Neuronal stem cell (in vitro differentiated cells): ENCODE results near the gene HOXA3.
A peak's percentile ranks its signal among the peaks of the same experiment; 100 is the strongest.

Experiments used
- DNase-seq: peaks from one replicate; pipeline ENCODE4 v3.0.0-alpha.2; 2013; ENCODE audit warnings: low spot score
- H2AFZ ChIP-seq: one replicate; pipeline ENCODE4 v1.6.1; 2013; ENCODE audit warnings: mild to moderate bottlenecking, low read length, inconsistent platforms
- H2AK5ac ChIP-seq: 2 replicates; pipeline ENCODE4 v1.6.1; 2013; ENCODE audit warnings: low read depth, mild to moderate bottlenecking, inconsistent platforms, low read length, moderate library complexity, mixed read lengths
- H2BK120ac ChIP-seq: 2 replicates; pipeline ENCODE4 v1.6.1; 2013; ENCODE audit warnings: low read depth, mild to moderate bottlenecking, inconsistent platforms, low read length, moderate library complexity, mixed read lengths
- H2BK12ac ChIP-seq: one replicate; pipeline ENCODE4 v1.6.1; 2013; ENCODE audit warnings: low read length, inconsistent platforms
- H2BK15ac ChIP-seq: 2 replicates; pipeline ENCODE4 v1.6.1; 2013; ENCODE audit warnings: mild to moderate bottlenecking, low read length, inconsistent platforms, mixed read lengths
- H2BK5ac ChIP-seq: one replicate; pipeline ENCODE4 v1.6.1; 2013; ENCODE audit warnings: inconsistent platforms, mild to moderate bottlenecking, low read length, moderate library complexity
- H3K14ac ChIP-seq: one replicate; pipeline ENCODE4 v1.6.1; 2013; ENCODE audit warnings: low read length, inconsistent platforms
- H3K18ac ChIP-seq: 2 replicates; pipeline ENCODE4 v1.6.1; 2013; ENCODE audit warnings: low read length, inconsistent platforms
- H3K23ac ChIP-seq: 2 replicates; pipeline ENCODE4 v1.6.1; 2013; ENCODE audit warnings: low read depth, mild to moderate bottlenecking, mixed read lengths, low read length, inconsistent platforms; ENCODE audit not compliant: poor library complexity
- H3K27ac ChIP-seq: replicated peaks from 3 replicates; pipeline ENCODE4 v1.5.1; 2013; ENCODE audit warnings: low read length, inconsistent platforms
- H3K27me3 ChIP-seq, 3 experiments: 2 replicates each; pipeline ENCODE4 v1.6.1; 2013; ENCODE audit warnings: low read length in 3 of 3, mild to moderate bottlenecking in 2 of 3, inconsistent platforms in 1 of 3, low read depth in 1 of 3, mixed read lengths in 1 of 3, moderate library complexity in 1 of 3; ENCODE audit not compliant: control insufficient read depth in 3 of 3, insufficient read depth in 3 of 3
- H3K36me3 ChIP-seq, 2 donors: replicated peaks in 1 of 2; 2 replicates each; pipeline ENCODE4 v1.6.1; 2013; ENCODE audit warnings: low read length in 2 of 2; ENCODE audit not compliant: control insufficient read depth in 2 of 2, insufficient read depth in 2 of 2
- H3K4ac ChIP-seq: 2 replicates; pipeline ENCODE4 v1.6.1; 2013; ENCODE audit warnings: inconsistent platforms, mild to moderate bottlenecking, low read length, moderate library complexity
- H3K4me1 ChIP-seq, 2 donors: 1 replicate in 1 of 2; 2 replicates in 1 of 2; pipeline ENCODE4 v1.6.1; 2013; ENCODE audit warnings: low read length in 2 of 2, low read depth in 1 of 2; ENCODE audit not compliant: control insufficient read depth in 2 of 2, insufficient read depth in 1 of 2
- H3K4me2 ChIP-seq: one replicate; pipeline ENCODE4 v1.6.1; 2013; ENCODE audit warnings: mild to moderate bottlenecking, low read length, inconsistent platforms; ENCODE audit not compliant: insufficient read depth, poor library complexity, severe bottlenecking
- H3K4me3 ChIP-seq, 2 donors: 2 replicates each; pipeline ENCODE4 v1.5.1; 2013; ENCODE audit warnings: low read length in 2 of 2, mild to moderate bottlenecking in 2 of 2, inconsistent platforms in 1 of 2, moderate library complexity in 1 of 2
- H3K79me1 ChIP-seq: one replicate; pipeline ENCODE4 v1.6.1; 2013; ENCODE audit warnings: low read depth, mild to moderate bottlenecking, inconsistent platforms, low read length, moderate library complexity
- H3K9ac ChIP-seq: one replicate; pipeline ENCODE4 v1.6.1; 2013; ENCODE audit warnings: mild to moderate bottlenecking, low read depth, low read length, inconsistent platforms; ENCODE audit not compliant: poor library complexity
- H3K9me3 ChIP-seq, 2 donors: replicated peaks in 1 of 2; 2 replicates each; pipeline versions ENCODE3 to v1.6.1; 2013; ENCODE audit warnings: low read length in 2 of 2, mild to moderate bottlenecking in 2 of 2, inconsistent platforms in 1 of 2, low read depth in 1 of 2, mixed read lengths in 1 of 2, moderate library complexity in 1 of 2; ENCODE audit not compliant: control insufficient read depth in 2 of 2, insufficient read depth in 1 of 2
- H4K8ac ChIP-seq: one replicate; pipeline ENCODE4 v1.6.1; 2013; ENCODE audit warnings: low read depth, mild to moderate bottlenecking, inconsistent platforms, low read length, moderate library complexity
- H4K91ac ChIP-seq: one replicate; pipeline ENCODE4 v1.6.1; 2013; ENCODE audit warnings: low read length, low read depth, mild to moderate bottlenecking, inconsistent platforms; ENCODE audit not compliant: poor library complexity
- WGBS, 2 donors: extraction: QIAGEN DNeasy Blood & Tissue Kit; methylation state at CpG; one replicate each; pipeline ENCODE4 v1.1.7; 2013; ENCODE audit warnings: missing lambda C conversion rate in 2 of 2, mixed read lengths in 1 of 2; ENCODE audit not compliant: insufficient read length in 2 of 2, insufficient replicate concordance in 1 of 2; ENCODE audit errors: extremely low coverage in 2 of 2; 5-methylcytosine and 5-hydroxymethylcytosine counted together

The HOXA3 gene

DNA sequence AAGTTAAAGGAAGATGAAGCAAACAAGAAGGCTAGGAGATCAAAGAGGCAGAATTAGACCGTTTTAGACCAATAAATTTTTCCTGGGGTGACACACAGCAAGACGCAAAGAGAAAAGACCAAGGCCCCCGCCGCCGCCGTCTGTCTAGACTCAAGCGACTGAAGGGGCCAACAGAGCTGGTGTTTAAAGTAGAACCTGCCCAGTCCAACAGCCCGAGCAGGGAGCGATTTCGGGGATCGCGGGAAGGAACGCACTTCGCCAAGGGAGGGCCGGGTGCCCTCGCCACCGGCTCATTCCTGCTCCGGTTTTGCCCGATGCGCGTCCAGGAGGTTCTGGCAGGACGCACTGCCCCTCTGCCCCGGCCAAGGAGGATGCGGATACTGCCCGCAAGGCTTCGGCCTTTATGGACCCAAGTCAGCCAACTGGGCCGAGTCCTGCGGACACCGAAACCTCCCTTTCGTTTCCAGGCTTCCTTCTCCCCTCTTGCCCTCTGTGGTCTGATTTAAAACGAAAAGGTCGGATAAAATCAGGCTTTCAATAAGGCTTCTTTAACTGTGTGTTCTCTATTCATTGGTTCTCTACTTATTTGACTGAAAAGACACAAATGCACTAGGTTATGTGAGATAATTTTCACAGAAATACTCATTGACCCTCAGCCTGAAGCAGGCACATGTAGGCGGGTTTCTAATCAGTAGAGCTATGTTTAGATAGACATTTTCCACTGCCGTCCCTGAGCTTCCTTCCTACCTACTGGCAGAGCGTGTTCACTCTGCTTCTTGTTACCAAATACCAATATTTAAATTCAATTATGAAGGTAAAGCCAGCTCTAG, 6.3 kb upstream of the HOXA3 start:
- no CpG with 5 or more reads among the region's 35 CpGs for WGBS, 2 donors
- Histone ChIP-seq H3K4me3 (no peak overlapping the region), H2BK12ac (no peak overlapping the region), H3K27me3 (peaks cover 73 to 97% (median 94%) of the 10 kb centered on the region in 3 experiments), H3K14ac (no peak overlapping the region), H2BK120ac (no peak overlapping the region), H4K91ac (no peak overlapping the region), H2AK5ac (no peak overlapping the region), H3K4ac (no peak overlapping the region), H3K4me1 (no peaks in the 10 kb centered on the region), H2BK15ac (no peak overlapping the region), H3K79me1 (peaks cover 2% of the 10 kb centered on the region), H3K18ac (no peak overlapping the region), H3K9me3 (peaks cover 25 to 35% of the 10 kb centered on the region in 2 donors), H4K8ac (no peak overlapping the region), H3K4me2 (no peak overlapping the region), H2AFZ (no peak overlapping the region), H3K36me3 (no peaks in the 10 kb centered on the region), H3K9ac (no peak overlapping the region), H3K23ac (peak overlapping the region; percentile 78), H3K27ac (no peak overlapping the region), H2BK5ac (no peak overlapping the region)
- no peak for DNase-seq

DNA sequence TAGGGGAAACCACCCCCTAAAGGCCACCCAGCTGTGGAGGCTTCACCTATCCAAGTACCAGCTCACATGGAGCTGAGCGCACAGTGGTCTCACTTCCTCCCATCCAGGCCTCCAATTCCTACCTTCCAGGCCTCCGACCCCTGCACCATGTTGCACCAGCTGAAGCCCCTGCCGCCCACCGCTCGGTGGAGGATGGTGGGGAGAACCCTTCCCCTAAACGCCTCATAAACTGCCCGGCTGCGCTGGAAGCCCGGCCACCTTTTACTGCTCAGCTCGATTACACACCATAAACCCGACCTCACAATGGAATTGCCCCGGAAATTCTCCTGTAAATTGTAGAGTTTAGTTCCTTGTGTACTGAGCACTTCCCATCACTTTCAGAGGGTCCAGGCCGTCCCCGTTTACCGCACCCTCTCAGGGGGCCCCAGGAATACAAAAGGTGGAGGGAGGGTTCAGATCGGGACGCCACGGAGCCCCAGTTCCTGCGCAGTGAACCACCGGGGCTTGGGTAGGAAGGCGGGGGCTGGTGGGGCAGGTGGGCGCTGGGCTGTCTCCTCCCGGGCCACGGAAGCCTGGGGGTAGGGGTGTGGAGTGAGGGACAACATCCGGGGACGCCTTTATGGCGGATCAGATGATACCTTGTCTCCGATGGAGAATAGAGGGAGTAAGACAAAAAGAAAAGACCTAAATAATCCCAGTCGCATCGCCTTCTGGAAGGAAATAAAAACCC, 5.5 kb upstream of the HOXA3 start:
- Histone ChIP-seq H3K4me1 (no peaks in the 10 kb centered on the region), H3K4ac (no peak overlapping the region), H4K8ac (no peak overlapping the region), H2AFZ (no peak overlapping the region), H4K91ac (no peak overlapping the region), H2BK15ac (no peak overlapping the region), H3K18ac (no peak overlapping the region), H3K79me1 (peaks cover 2% of the 10 kb centered on the region), H3K9me3 (peaks cover 25 to 37% of the 10 kb centered on the region in 2 donors), H3K27ac (no peak overlapping the region), H3K27me3 (peaks cover 75 to 97% (median 94%) of the 10 kb centered on the region in 3 experiments), H3K36me3 (no peaks in the 10 kb centered on the region), H3K4me3 (no peak overlapping the region), H2BK5ac (no peak overlapping the region), H3K23ac (no peak overlapping the region), H3K14ac (no peak overlapping the region), H2BK12ac (no peak overlapping the region), H2BK120ac (no peak overlapping the region), H3K4me2 (no peak overlapping the region), H2AK5ac (no peak overlapping the region), H3K9ac (no peak overlapping the region)
- no peak for DNase-seq
- WGBS, 2 donors = no CpG with 5 or more reads among the region's 30 CpGs

DNA sequence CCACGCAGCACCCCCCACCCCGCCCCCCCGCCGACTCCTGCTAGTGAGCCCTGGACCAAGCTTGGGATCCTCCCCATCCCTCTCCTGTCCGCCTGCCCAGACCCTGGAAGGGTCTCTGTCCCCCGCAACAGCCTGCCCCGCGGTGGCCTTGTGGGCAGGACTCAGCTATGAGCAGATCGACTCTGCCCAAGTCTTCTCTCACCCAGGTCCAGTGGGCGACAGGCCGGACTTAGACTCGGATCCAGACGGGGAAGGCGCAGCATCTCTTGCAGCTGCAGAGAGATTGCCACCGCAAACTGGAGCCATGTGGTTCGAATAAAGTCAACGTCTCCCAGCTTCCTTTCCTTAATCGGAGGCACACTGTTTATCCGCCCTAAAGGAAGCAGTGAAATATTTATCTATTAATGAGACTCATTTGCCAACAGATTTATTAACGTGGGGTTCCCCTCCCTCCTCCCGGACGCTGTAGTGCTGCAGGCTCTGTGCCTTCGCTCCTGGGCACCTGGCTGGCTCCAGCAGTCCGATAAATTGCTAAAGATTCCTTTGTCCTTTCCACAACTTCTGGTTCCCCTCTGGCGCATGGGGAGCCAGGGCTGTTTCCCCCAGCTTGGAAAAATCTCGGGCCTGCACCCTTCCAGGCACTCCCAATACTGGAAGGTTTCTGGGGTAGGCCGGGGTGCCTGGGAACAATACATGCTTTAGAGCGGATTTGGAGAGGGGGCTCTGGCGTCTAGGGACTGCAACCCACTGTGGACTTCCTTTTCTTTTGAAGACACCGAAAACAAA, 4.7 kb upstream of the HOXA3 start:
- Histone ChIP-seq H3K4me2 (no peak overlapping the region), H2AK5ac (no peak overlapping the region), H3K27me3 (peaks cover 80 to 98% (median 94%) of the 10 kb centered on the region in 3 experiments), H3K9me3 (peaks cover 25 to 38% of the 10 kb centered on the region in 2 donors), H3K4me1 (no peaks in the 10 kb centered on the region), H4K91ac (no peak overlapping the region), H2AFZ (peak overlapping the region; percentile 79), H2BK15ac (no peak overlapping the region), H3K9ac (no peak overlapping the region), H3K4ac (no peak overlapping the region), H3K27ac (no peak overlapping the region), H3K79me1 (peaks cover 2% of the 10 kb centered on the region), H3K23ac (no peak overlapping the region), H3K4me3 (no peak overlapping the region), H4K8ac (no peak overlapping the region), H2BK5ac (no peak overlapping the region), H2BK12ac (no peak overlapping the region), H3K36me3 (no peaks in the 10 kb centered on the region), H3K18ac (no peak overlapping the region), H2BK120ac (no peak overlapping the region), H3K14ac (no peak overlapping the region)
- no CpG with 5 or more reads among the region's 30 CpGs for WGBS, 2 donors
- no peak for DNase-seq
